Fibroblast of lung (primary cell): ENCODE results near the gene MAEA. TPM values are rescaled to one million over a fixed set of nuclear protein-coding genes. Genes with fewer than 3 reads are reported as not detected.

Experiments
- DNase-seq, 2 donors: peaks; one replicate each; pipeline versions ENCODE4 v3.0.0 to v3.0.0-alpha.2; 2010; ENCODE audit warnings: low read depth in 2 of 2
- H2AFZ ChIP-seq: 2 replicates; pipeline ENCODE4 v1.5.1; 2012; ENCODE audit warnings: low read length, control low read depth, inconsistent platforms
- H3K27ac ChIP-seq: 2 replicates; pipeline ENCODE4 v1.5.1; 2011; ENCODE audit warnings: low read length, control low read depth; ENCODE audit not compliant: insufficient read depth
- H3K27me3 ChIP-seq: 2 replicates; pipeline ENCODE4 v1.5.1; 2011; ENCODE audit warnings: mild to moderate bottlenecking, low read length; ENCODE audit not compliant: control insufficient read depth, insufficient read depth
- H3K36me3 ChIP-seq: 2 replicates; pipeline ENCODE4 v1.5.1; 2011; ENCODE audit warnings: low read length; ENCODE audit not compliant: control insufficient read depth, insufficient read depth
- H3K4me1 ChIP-seq: 2 replicates; pipeline ENCODE4 v1.5.1; 2011; ENCODE audit warnings: low read length; ENCODE audit not compliant: control insufficient read depth, insufficient read depth; ENCODE audit errors: extremely low read depth
- H3K4me2 ChIP-seq: 2 replicates; pipeline ENCODE4 v1.5.1; 2011; ENCODE audit warnings: low read length, control low read depth; ENCODE audit not compliant: insufficient read depth; ENCODE audit errors: extremely low read depth
- H3K4me3 ChIP-seq, 4 experiments: fragments of 200-600 bp in 1 of 4; sonication (generic) in 1 of 4; replicated peaks in 1 of 4; 2 replicates each; pipeline ENCODE4 v1.5.1; 2011 to 2016; ENCODE audit warnings: low read length in 4 of 4, low read depth in 3 of 4, mild to moderate bottlenecking in 3 of 4, control low read depth in 2 of 4, inconsistent platforms in 1 of 4, mixed read lengths in 1 of 4; ENCODE audit not compliant: insufficient read depth in 1 of 4; ENCODE audit errors: control extremely low read depth in 1 of 4
- H3K79me2 ChIP-seq: 2 replicates; pipeline ENCODE4 v1.5.1; 2012; ENCODE audit warnings: mild to moderate bottlenecking, low read length, inconsistent platforms; ENCODE audit not compliant: control insufficient read depth, insufficient read depth
- H3K9ac ChIP-seq: 2 replicates; pipeline ENCODE4 v1.5.1; 2011; ENCODE audit warnings: mild to moderate bottlenecking, low read length, control low read depth; ENCODE audit not compliant: insufficient read depth
- H3K9me3 ChIP-seq: 2 replicates; pipeline ENCODE4 v1.5.1; 2012; ENCODE audit warnings: low read depth, low read length; ENCODE audit not compliant: control insufficient read depth, insufficient read depth
- H4K20me1 ChIP-seq: 2 replicates; pipeline ENCODE4 v1.5.1; 2011; ENCODE audit warnings: low read length; ENCODE audit not compliant: control insufficient read depth, insufficient read depth; ENCODE audit errors: extremely low read depth
- CTCF ChIP-seq, 2 donors: IDR thresholded peaks in 1 of 2; conservative IDR thresholded peaks in 1 of 2; 1 replicate in 1 of 2; 2 replicates in 1 of 2; pipeline ENCODE4 v1.5.1; 2011 to 2012; ENCODE audit warnings: low read length in 2 of 2, control low read depth in 1 of 2, inconsistent platforms in 1 of 2, low read depth in 1 of 2, mild to moderate bottlenecking in 1 of 2
- EZH2 ChIP-seq: IDR thresholded peaks from 2 replicates; pipeline ENCODE4 v1.5.1; 2012; ENCODE audit warnings: low read length, control low read depth, mild to moderate bottlenecking; ENCODE audit errors: missing control alignments
- polyA plus RNA-seq, 2 donors: library from polyadenylated mRNA; depleted of rRNA in 1 of 2; stranded (reverse) in 1 of 2; unstranded in 1 of 2; fragments of >200 nt; gene quantifications; 2 replicates each; pipeline ENCODE4 v1.2.1, GENCODE V29; 2011 to 2012; ENCODE audit warnings: missing spikeins in 1 of 2
- total RNA-seq: library from RNA; depleted of rRNA; stranded (reverse); fragments of >200 nt; gene quantifications from 2 replicates; pipeline ENCODE4 v1.2.1, GENCODE V29; 2014

MAEA gene
- total and polyA plus RNA-seq, 2 donors (not counting 1 experiment from before 2014, with no cell fraction given): 44.3 to 53.8 TPM

- Histone ChIP-seq H3K79me2 (no peaks in the 10 kb centered on the region), H3K27ac (no peak overlapping the region)
- TF ChIP-seq EZH2 (no peak), CTCF (conservative IDR thresholded peaks at IDR 0.05 in 1 of 2, IDR thresholded peaks at IDR 0.05 in 1 of 2; ENCODE audit: low read depth in 1 of 2, low read length in 2 of 2) (no peak)
Measured at GRCh38 chr4:1321486-1321885, 31.8 kb downstream of the MAEA start.

GRCh38 chr4:1321946-1322650 lies 32.4 kb downstream of the MAEA start:
- H3K4me1 ChIP-seq: no peaks in the 10 kb centered on the region
- DNase-seq: no peak
- no peak overlapping the region for H3K9ac ChIP-seq
- H3K79me2 ChIP-seq: no peaks in the 10 kb centered on the region
- no peaks in the 10 kb centered on the region for H4K20me1 ChIP-seq
- peaks cover 28% of the 10 kb centered on the region for H3K36me3 ChIP-seq
- no peak overlapping the region for H3K27ac ChIP-seq
- TF ChIP-seq EZH2: no peak
- TF ChIP-seq CTCF (conservative IDR thresholded peaks at IDR 0.05 in 1 of 2, IDR thresholded peaks at IDR 0.05 in 1 of 2; ENCODE audit: low read depth in 1 of 2, low read length in 2 of 2): no peak
- no peak overlapping the region for H2AFZ ChIP-seq
- no peak overlapping the region for H3K4me3 ChIP-seq
- H3K27me3 ChIP-seq: no peaks in the 10 kb centered on the region
- H3K4me2 ChIP-seq: no peak overlapping the region
- H3K9me3 ChIP-seq: peaks cover 7% of the 10 kb centered on the region

More at GRCh38 chr4:1321486-1321885, 31.8 kb downstream of the MAEA start:
- no peak for DNase-seq
- no peaks in the 10 kb centered on the region for H4K20me1 ChIP-seq
- H3K9ac ChIP-seq: no peak overlapping the region
- no peak overlapping the region for H2AFZ ChIP-seq
- H3K9me3 ChIP-seq: peaks cover 7% of the 10 kb centered on the region
- no peak overlapping the region for H3K4me2 ChIP-seq
- no peaks in the 10 kb centered on the region for H3K27me3 ChIP-seq
- no peak overlapping the region for H3K4me3 ChIP-seq
- peaks cover 25% of the 10 kb centered on the region for H3K36me3 ChIP-seq
- no peaks in the 10 kb centered on the region for H3K4me1 ChIP-seq

GRCh38 chr4:1323280-1323634 lies 33.6 kb downstream of the MAEA start:
- H3K79me2 ChIP-seq: peaks cover 2% of the 10 kb centered on the region
- peaks cover 7% of the 10 kb centered on the region for H3K9me3 ChIP-seq
- TF ChIP-seq CTCF (conservative IDR thresholded peaks at IDR 0.05 in 1 of 2, IDR thresholded peaks at IDR 0.05 in 1 of 2; ENCODE audit: low read depth in 1 of 2, low read length in 2 of 2) (no peak), EZH2 (no peak)
- H3K4me3 ChIP-seq: no peak overlapping the region
- H3K36me3 ChIP-seq: peaks cover 27% of the 10 kb centered on the region
- no peaks in the 10 kb centered on the region for H3K27me3 ChIP-seq
- H4K20me1 ChIP-seq: no peaks in the 10 kb centered on the region
- H3K4me2 ChIP-seq: no peak overlapping the region
- no peaks in the 10 kb centered on the region for H3K4me1 ChIP-seq
- H2AFZ ChIP-seq: no peak overlapping the region
- H3K27ac ChIP-seq: peak overlapping the region; percentile 85
- no peak overlapping the region for H3K9ac ChIP-seq
- no peak for DNase-seq
